ENCODE measurements around the gene URAD. TPM values are rescaled to one million over a fixed set of nuclear protein-coding genes. Genes with fewer than 3 reads are reported as not detected.

Gene URAD
- total RNA-seq, 1 experiment from 2014 or later, result not detected

DNA sequence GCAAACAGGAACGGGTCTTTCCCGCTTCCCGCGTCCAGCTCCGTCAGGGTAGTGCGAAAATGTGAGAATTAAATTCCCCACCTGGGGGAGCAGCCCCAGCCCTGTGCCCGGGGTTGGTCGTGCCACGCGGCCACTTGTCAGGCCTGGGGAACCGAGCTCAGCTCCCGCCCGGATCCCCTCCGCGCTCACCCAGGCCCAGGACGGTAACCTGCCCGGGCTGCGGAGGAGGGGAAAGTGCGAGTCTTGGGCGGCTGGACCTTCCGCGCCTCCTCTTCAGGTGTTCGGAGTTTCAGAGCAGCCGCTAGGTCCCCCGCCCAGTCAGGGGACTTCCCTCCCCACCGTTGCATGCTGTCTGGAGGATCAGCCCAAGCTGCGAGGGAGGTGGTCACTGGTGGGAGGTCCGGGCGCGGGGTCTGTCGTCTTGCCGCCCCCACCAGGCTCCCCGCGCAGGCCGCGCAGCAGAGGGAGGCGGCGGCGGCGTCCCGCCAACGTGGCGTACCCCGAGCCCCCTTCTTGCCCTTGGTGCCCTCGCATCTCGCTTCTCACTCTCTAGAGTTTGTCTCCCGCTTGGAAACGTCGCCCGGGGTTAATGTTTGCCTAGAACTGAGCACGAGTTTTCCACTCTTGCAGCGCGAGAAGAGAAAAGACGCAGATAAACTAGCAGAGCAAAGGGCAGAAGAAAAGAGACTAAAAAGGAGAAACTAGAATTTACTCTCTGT, 8.1 kb downstream of the URAD start:
- Mint-ChIP-seq H3K4me3 (ENCODE audit: low read depth, unreplicated experiment) (peak overlapping the region; percentile 19), H3K27me3 (ENCODE audit: unreplicated experiment) (peaks cover 69% of the 10 kb centered on the region), H3K36me3 (ENCODE audit: insufficient read depth, unreplicated experiment) (no peaks in the 10 kb centered on the region), H3K4me1 (ENCODE audit: low read depth, unreplicated experiment) (peaks cover 16% of the 10 kb centered on the region), H3K27ac (ENCODE audit: unreplicated experiment) (no peak overlapping the region), H3K9me3 (ENCODE audit: low read depth, unreplicated experiment) (no peaks in the 10 kb centered on the region)
- CTCF ChIA-PET, result interaction anchor here (1.0 kb wide), 1 partner anchor 154 kb away, joined by 3 read pairs; no protein-coding TSS in a partner anchor
- intact Hi-C loops (cut with micrococcal nuclease; ENCODE audit: unreplicated experiment), result loop anchor here (5.0 to 10.0 kb wide), 3 partner anchors 146 to 446 kb away; no protein-coding TSS in a partner anchor
- no TSS peak for BruUV-seq (replicated peaks)
- no peak for DNase-seq
- no peak for TF ChIP-seq CTCF (IDR thresholded peaks at IDR 0.05; ENCODE audit: unreplicated experiment)

DNA sequence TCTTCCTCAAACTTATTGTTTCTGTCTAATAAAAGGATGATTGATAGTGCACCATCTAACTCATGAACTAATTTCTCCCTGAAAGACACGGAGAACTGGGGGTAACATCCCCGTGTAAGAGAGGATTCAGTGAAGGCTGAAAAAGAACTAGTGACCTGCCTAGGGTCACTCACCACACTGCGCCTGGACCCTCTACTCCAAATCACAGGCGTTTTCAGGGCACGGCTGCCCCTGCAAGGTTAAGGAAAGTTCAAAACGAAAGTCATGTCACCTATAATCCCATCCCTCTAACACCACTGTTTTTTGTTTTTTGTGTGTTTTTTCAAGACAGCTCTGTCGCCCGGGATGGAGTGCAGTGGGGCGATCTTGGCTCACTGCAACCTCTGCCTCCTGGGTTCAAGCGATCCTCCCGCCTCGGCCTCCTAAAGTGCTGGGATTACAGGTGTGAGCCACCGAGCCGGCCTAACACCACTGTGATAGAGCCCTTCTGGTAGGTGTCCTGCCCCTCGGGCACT, 8.7 kb downstream of the URAD start:
- Mint-ChIP-seq H3K9me3 (ENCODE audit: low read depth, unreplicated experiment) (no peaks in the 10 kb centered on the region), H3K4me3 (ENCODE audit: low read depth, unreplicated experiment) (peak overlapping the region; percentile 19), H3K27me3 (ENCODE audit: unreplicated experiment) (peaks cover 74% of the 10 kb centered on the region), H3K27ac (ENCODE audit: unreplicated experiment) (no peak overlapping the region), H3K4me1 (ENCODE audit: low read depth, unreplicated experiment) (peaks cover 16% of the 10 kb centered on the region), H3K36me3 (ENCODE audit: insufficient read depth, unreplicated experiment) (no peaks in the 10 kb centered on the region)
- CTCF ChIA-PET, result interaction anchor here (1.0 kb wide), 1 partner anchor 153 kb away, joined by 3 read pairs; no protein-coding TSS in a partner anchor
- TF ChIP-seq CTCF (IDR thresholded peaks at IDR 0.05; ENCODE audit: unreplicated experiment), result no peak
- no peak for DNase-seq
- no TSS peak for BruUV-seq (replicated peaks)
- intact Hi-C loops (cut with micrococcal nuclease; ENCODE audit: unreplicated experiment), result loop anchor here (5.0 to 10.0 kb wide), 3 partner anchors 145 to 445 kb away; no protein-coding TSS in a partner anchor

GRCh38 chr13:27979001-27979643, 9.4 kb downstream of the URAD start:
- no peak for DNase-seq
- peaks cover 81% of the 10 kb centered on the region for H3K27me3 Mint-ChIP-seq (ENCODE audit: unreplicated experiment)
- intact Hi-C loops (cut with micrococcal nuclease; ENCODE audit: unreplicated experiment), result no loop called here
- peaks cover 16% of the 10 kb centered on the region for H3K4me1 Mint-ChIP-seq (ENCODE audit: low read depth, unreplicated experiment)
- no peaks in the 10 kb centered on the region for H3K36me3 Mint-ChIP-seq (ENCODE audit: insufficient read depth, unreplicated experiment)
- no peak overlapping the region for H3K4me3 Mint-ChIP-seq (ENCODE audit: low read depth, unreplicated experiment)
- no peaks in the 10 kb centered on the region for H3K9me3 Mint-ChIP-seq (ENCODE audit: low read depth, unreplicated experiment)
- H3K27ac Mint-ChIP-seq (ENCODE audit: unreplicated experiment), result no peak overlapping the region
- CTCF ChIA-PET, result interaction anchor here (1.5 kb wide), 1 partner anchor 19 kb away, joined by 3 read pairs; no protein-coding TSS in a partner anchor
- TF ChIP-seq CTCF (IDR thresholded peaks at IDR 0.05; ENCODE audit: unreplicated experiment), result no peak
- no TSS peak for BruUV-seq (replicated peaks)

DNA sequence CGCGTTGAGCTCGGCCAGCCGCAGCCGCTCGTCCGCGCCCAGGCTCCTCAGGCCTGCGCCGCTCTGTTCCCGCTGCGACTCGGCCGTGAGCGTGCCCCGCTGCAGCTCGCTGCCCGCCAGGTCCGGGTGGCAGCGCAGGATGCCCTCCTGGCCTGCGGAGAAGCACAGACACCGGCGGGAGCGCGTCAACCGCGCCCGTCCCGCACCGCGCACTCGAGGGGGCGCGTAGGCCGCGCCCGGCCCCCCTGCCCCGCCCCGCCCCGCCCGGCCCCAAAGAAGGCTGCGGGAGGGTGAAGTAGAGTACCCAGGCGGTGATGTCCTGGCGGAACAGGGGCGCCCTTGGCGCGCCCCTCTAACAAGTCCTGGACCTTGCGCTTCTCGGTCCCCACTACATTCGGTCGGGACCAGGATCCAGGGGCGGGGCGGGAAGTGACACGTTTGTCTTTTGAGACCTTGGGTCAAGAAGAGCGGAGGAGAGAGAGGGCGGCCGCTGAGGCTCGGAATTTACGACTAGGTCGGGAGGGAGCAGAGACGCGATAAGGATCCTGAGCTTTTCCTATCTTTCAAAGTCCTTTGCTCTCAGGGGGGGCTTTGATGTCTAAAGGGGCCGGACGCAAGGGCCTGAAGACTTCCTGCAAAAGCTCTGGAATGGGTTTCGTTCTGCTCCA, 10.1 kb downstream of the URAD start:
- DNase-seq, result no peak
- intact Hi-C loops (cut with micrococcal nuclease; ENCODE audit: unreplicated experiment), result no loop called here
- peak overlapping the region; percentile 27 for H3K4me3 Mint-ChIP-seq (ENCODE audit: low read depth, unreplicated experiment)

More for the DNA sequence above, 10.1 kb downstream of the URAD start:
- no peak for TF ChIP-seq CTCF (IDR thresholded peaks at IDR 0.05; ENCODE audit: unreplicated experiment)
- CTCF ChIA-PET, result interaction anchor here (1.5 kb wide), 1 partner anchor 18 kb away, joined by 3 read pairs; no protein-coding TSS in a partner anchor
- Mint-ChIP-seq H3K36me3 (ENCODE audit: insufficient read depth, unreplicated experiment) (no peaks in the 10 kb centered on the region), H3K27me3 (ENCODE audit: unreplicated experiment) (peaks cover 85% of the 10 kb centered on the region), H3K9me3 (ENCODE audit: low read depth, unreplicated experiment) (no peaks in the 10 kb centered on the region), H3K4me1 (ENCODE audit: low read depth, unreplicated experiment) (peaks cover 16% of the 10 kb centered on the region), H3K27ac (ENCODE audit: unreplicated experiment) (no peak overlapping the region)
- BruUV-seq (replicated peaks), result no TSS peak

Measured in Calu3 (cell line).